K562 (cell line): ENCODE results near the gene GFOD1. TPM values are rescaled to one million over a fixed set of nuclear protein-coding genes. Genes with fewer than 3 reads are reported as not detected.

Experiments
- ATF2 ChIP-seq: sonication (generic); formaldehyde crosslinking; IDR thresholded peaks from 2 replicates; pipeline ENCODE4 v1.8.1; 2022; ENCODE audit warnings: missing genetic modification reagents
- CREB3L1 ChIP-seq: fragments of 450-650 bp; IDR thresholded peaks from 2 replicates; pipeline ENCODE4 v1.6.1; 2014; ENCODE audit warnings: low read depth, mild to moderate bottlenecking, moderate library complexity, borderline replicate concordance
- CTCF ChIP-seq, 3 experiments: IDR thresholded peaks in 2 of 3; conservative IDR thresholded peaks in 1 of 3; 2 replicates each; pipeline ENCODE4 v1.5.1; 2011 to 2012; ENCODE audit warnings: low read length in 3 of 3, mild to moderate bottlenecking in 3 of 3, control low read depth in 2 of 3, improper control_type of control experiment in 1 of 3, inconsistent platforms in 1 of 3, low read depth in 1 of 3, mixed read lengths in 1 of 3, moderate library complexity in 1 of 3; ENCODE audit not compliant: insufficient read depth in 2 of 3
- EZH2 ChIP-seq: IDR thresholded peaks from 2 replicates; pipeline ENCODE4 v1.6.1; 2012; ENCODE audit warnings: low read depth, mild to moderate bottlenecking, inconsistent platforms, low read length, borderline replicate concordance
- HNRNPK ChIP-seq: fragments of 200-400 bp; formaldehyde crosslinking; IDR thresholded peaks from one replicate; pipeline ENCODE4 v1.6.1; 2018; ENCODE audit warnings: mild to moderate bottlenecking, low read depth, low read length; ENCODE audit not compliant: poor library complexity, severe bottlenecking
- L3MBTL2 ChIP-seq: fragments of 450-650 bp; IDR thresholded peaks from 2 replicates; pipeline ENCODE4 v1.6.1; 2016; ENCODE audit warnings: mild to moderate bottlenecking, moderate library complexity
- NR2C2 ChIP-seq, 2 experiments: fragments of 200-800 bp in 1 of 2; sonication (Bioruptor generic) in 1 of 2; sonication (generic) in 1 of 2; formaldehyde crosslinking in 1 of 2; IDR thresholded peaks; 2 replicates each; pipeline versions ENCODE4 v1.6.1 to v1.8.0; 2016 to 2022; ENCODE audit warnings: mild to moderate bottlenecking in 1 of 2, missing compliant biosample characterization in 1 of 2, missing genetic modification characterization in 1 of 2, missing genetic modification reagents in 1 of 2
- PTBP1 ChIP-seq: fragments of 200-400 bp; formaldehyde crosslinking; IDR thresholded peaks from 2 replicates; pipeline ENCODE4 v1.6.1; 2017; ENCODE audit warnings: low read depth, low read length
- RUNX1 ChIP-seq: sonication (generic); IDR thresholded peaks from 2 replicates; pipeline ENCODE4 v1.6.1; 2016; ENCODE audit warnings: antibody characterized with exemption, low read depth
- SETDB1 ChIP-seq: IDR thresholded peaks from one replicate; pipeline ENCODE4 v1.6.1; 2012; ENCODE audit warnings: low read length, control low read depth, inconsistent platforms
- SREBF1 ChIP-seq: fragments of 150-350 bp; IDR thresholded peaks from 2 replicates; pipeline ENCODE4 v1.6.1; 2014; ENCODE audit warnings: antibody characterized with exemption, low read depth, low read length, borderline replicate concordance
- STAT5A ChIP-seq: IDR thresholded peaks from 2 replicates; pipeline ENCODE4 v1.6.1; 2012; ENCODE audit warnings: low read length, inconsistent platforms, borderline replicate concordance
- TCF15 ChIP-seq: fragments of 250-450 bp; sonication (Bioruptor Pico); IDR thresholded peaks from 2 replicates; pipeline ENCODE4 v1.8.0; 2022; ENCODE audit warnings: moderate library complexity, mild to moderate bottlenecking, inconsistent platforms
- TCF7 ChIP-seq: sonication (generic); IDR thresholded peaks from 2 replicates; pipeline ENCODE4 v1.6.1; 2016; ENCODE audit warnings: antibody characterized with exemption, borderline replicate concordance
- U2AF1 ChIP-seq: fragments of 200-400 bp; formaldehyde crosslinking; optimal IDR thresholded peaks from 2 replicates; pipeline ENCODE3; 2017; ENCODE audit warnings: mild to moderate bottlenecking, low read depth, low read length, moderate library complexity
- ZHX1 ChIP-seq: fragments of 150-350 bp; conservative IDR thresholded peaks from 2 replicates; pipeline ENCODE4 v1.6.1; 2014; ENCODE audit warnings: low read length
- ZNF184 ChIP-seq: sonication (generic); formaldehyde crosslinking; IDR thresholded peaks from 2 replicates; pipeline ENCODE4 v1.5.0; 2020; ENCODE audit warnings: missing genetic modification reagents
- ZNF280B ChIP-seq: fragments of 250-450 bp; sonication (Bioruptor Pico); IDR thresholded peaks from 2 replicates; pipeline ENCODE4 v1.5.1; 2021; ENCODE audit warnings: mild to moderate bottlenecking
- ZNF79 ChIP-seq: fragments of 250-450 bp; sonication (Bioruptor Pico); IDR thresholded peaks from 2 replicates; pipeline ENCODE4 v1.4.0; 2020; ENCODE audit warnings: low read depth, mild to moderate bottlenecking, moderate library complexity
- polyA plus RNA-seq, 8 experiments: library from polyadenylated mRNA; depleted of rRNA in 4 of 8; stranded (reverse) in 5 of 8; unstranded in 3 of 8; fragments of >200 nt; fragmentation: Nextera tagmentation in 2 of 8; fragmentation: Illumina TruSeq in 1 of 8; extraction: Ambion mirVana in 2 of 8; extraction: Trizol in 1 of 8; gene quantifications; 2 replicates each; pipeline versions ENCODE4 v1.2.1 to v1.2.3, GENCODE V29; 2011 to 2014; ENCODE audit warnings: inconsistent platforms in 1 of 8, missing spikeins in 1 of 8
- total RNA-seq, 7 experiments: library from RNA; depleted of rRNA in 6 of 7; stranded (reverse); fragments of >200 nt in 6 of 7; fragmentation: Illumina TruSeq in 2 of 7; extraction: Trizol in 2 of 7; gene quantifications; 2 replicates each; pipeline versions ENCODE4 v1.2.1 to v1.2.3, GENCODE V29; 2011 to 2021; ENCODE audit warnings: low replicate concordance in 1 of 7

The GFOD1 gene
- total and polyA plus RNA-seq, 9 of the 15 experiments (the other 6 are each of a cell fraction or from before 2014, with no cell fraction given) = 3.8 to 12.0 (median 8.2) TPM

GRCh38 chr6:13406781-13407180, 80.6 kb downstream of the GFOD1 start (continued):
- TF ChIP-seq CTCF (IDR thresholded peaks at IDR 0.05 in 2 of 3, conservative IDR thresholded peaks at IDR 0.05 in 1 of 3; ENCODE audit: insufficient read depth in 2 of 3, low read depth in 1 of 3, low read length in 3 of 3) (no peak), SETDB1 (no peak), ZHX1 (no peak), L3MBTL2 (0 out of 2 replicates have a peak, but pooled peaks have one; percentile 23), ATF2 (no peak), U2AF1 (no peak), TCF7 (no peak), SREBF1 (no peak), PTBP1 (no peak), STAT5A (no peak), ZNF79 (CRISPR knock-in tag) (no peak), ZNF184 (CRISPR knock-in tag) (no peak), NR2C2 (CRISPR knock-in tag; IDR thresholded peaks at IDR 0.05) (no peak), NR2C2 (tag; IDR thresholded peaks at IDR 0.05) (no peak), EZH2 (no peak), ZNF280B (CRISPR knock-in tag) (no peak), HNRNPK (no peak), TCF15 (CRISPR knock-in tag) (no peak), CREB3L1 (no peak; the same call in 1 of the 2 replicates), RUNX1 (no peak)
